HUES48 (cell line): ENCODE data around the gene PHLDB3.
"Not testable (repeated sequence)": the region's sequence is repeated elsewhere in the genome, so short reads cannot be mapped to it uniquely, and the experiment has no call there.

ENCODE experiments used
- H3K27ac ChIP-seq: one replicate; pipeline ENCODE4 v1.7.0; 2013; ENCODE audit warnings: low read depth, low read length, inconsistent platforms
- H3K27me3 ChIP-seq: 2 replicates; pipeline ENCODE4 v1.6.1; 2013; ENCODE audit warnings: mild to moderate bottlenecking, low read length; ENCODE audit not compliant: control insufficient read depth, insufficient read depth
- H3K36me3 ChIP-seq: 2 replicates; pipeline ENCODE4 v1.6.1; 2013; ENCODE audit warnings: low read length; ENCODE audit not compliant: control insufficient read depth, insufficient read depth
- H3K4me1 ChIP-seq: 2 replicates; pipeline ENCODE4 v1.6.1; 2013; ENCODE audit warnings: mild to moderate bottlenecking, low read length; ENCODE audit not compliant: control insufficient read depth, insufficient read depth
- H3K4me3 ChIP-seq: 2 replicates; pipeline ENCODE4 v1.5.1; 2013; ENCODE audit warnings: mild to moderate bottlenecking, low read depth, low read length
- H3K9ac ChIP-seq: 2 replicates; pipeline ENCODE4 v1.6.1; 2013; ENCODE audit warnings: mild to moderate bottlenecking, low read depth, low read length, moderate library complexity
- H3K9me3 ChIP-seq: 2 replicates; pipeline ENCODE4 v1.6.1; 2013; ENCODE audit warnings: low read length; ENCODE audit not compliant: control insufficient read depth, insufficient read depth

The PHLDB3 gene

DNA sequence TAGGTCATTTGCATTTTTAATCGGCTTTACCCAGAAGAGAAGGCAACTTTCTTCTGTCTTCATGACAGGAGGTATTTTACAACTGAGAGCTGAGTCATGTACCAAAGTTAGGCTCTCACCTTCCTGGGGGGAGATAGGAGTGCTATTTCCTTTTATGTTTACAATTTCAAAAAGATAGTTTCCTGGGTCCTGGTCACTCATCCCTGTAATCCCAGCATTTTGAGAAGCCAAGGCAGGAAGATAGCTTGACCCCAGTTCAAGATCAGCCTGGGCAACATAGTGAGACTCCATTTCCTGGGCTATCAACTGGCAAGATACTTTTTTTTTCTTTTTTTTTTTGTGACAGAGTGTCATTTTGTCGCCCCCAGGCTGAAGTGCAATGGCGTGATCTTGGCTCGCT, 46.7 kb downstream of the PHLDB3 start:
- Histone ChIP-seq H3K27me3 (peaks cover 6% of the 10 kb centered on the region; the same call in 1 of the 2 replicates), H3K27ac (no peak overlapping the region), H3K9me3 (no peaks in the 10 kb centered on the region), H3K4me3 (no peak overlapping the region), H3K36me3 (no peaks in the 10 kb centered on the region), H3K4me1 (0 out of 2 replicates have a peak, but pooled peaks cover 3% of the 10 kb centered on the region), H3K9ac (no peak overlapping the region)

DNA sequence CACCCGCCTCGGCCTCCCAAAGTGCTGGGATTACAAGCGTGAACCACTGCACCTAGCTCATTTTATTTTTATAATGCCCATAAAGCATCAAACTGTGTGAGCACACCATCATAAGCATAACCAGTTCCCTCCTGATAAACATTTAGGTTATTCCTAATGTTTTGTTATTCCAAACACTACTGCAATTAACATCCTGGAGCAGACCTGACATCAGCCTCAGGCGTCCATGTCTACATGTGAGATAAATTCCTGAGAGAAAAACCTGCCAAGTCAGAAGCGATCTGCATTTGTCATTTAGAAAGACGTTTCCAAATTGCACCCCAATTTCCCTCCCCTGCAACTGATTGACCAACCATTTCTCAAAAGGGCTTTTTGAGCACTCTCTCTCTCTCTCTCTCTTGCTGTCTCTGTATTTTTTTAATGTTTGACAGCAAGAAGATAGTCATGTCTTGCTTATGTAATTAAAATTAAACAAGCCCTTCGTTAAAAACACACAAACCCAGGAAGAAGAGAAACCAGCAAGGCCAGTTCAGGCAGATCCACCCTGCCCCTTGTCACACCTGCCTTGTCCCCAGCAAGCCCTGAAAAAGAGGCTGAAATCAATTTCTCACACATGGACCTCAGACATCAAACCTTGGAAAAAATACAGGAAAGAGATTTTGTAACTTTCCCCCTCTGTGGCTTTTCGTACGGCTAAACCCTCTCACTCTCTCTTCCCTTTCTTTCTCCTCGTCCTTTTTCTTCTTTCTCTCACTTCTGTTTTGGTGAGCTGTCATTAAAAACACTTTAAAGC, 49.0 kb downstream of the PHLDB3 start:
- H3K27ac ChIP-seq, result no peak overlapping the region
- no peak overlapping the region for H3K4me3 ChIP-seq
- no peaks in the 10 kb centered on the region for H3K27me3 ChIP-seq
- 0 out of 2 replicates have a peak, but pooled peaks cover 4% of the 10 kb centered on the region for H3K9me3 ChIP-seq
- H3K9ac ChIP-seq, result no peak overlapping the region
- no peaks in the 10 kb centered on the region for H3K36me3 ChIP-seq
- H3K4me1 ChIP-seq, result no peaks in the 10 kb centered on the region

DNA sequence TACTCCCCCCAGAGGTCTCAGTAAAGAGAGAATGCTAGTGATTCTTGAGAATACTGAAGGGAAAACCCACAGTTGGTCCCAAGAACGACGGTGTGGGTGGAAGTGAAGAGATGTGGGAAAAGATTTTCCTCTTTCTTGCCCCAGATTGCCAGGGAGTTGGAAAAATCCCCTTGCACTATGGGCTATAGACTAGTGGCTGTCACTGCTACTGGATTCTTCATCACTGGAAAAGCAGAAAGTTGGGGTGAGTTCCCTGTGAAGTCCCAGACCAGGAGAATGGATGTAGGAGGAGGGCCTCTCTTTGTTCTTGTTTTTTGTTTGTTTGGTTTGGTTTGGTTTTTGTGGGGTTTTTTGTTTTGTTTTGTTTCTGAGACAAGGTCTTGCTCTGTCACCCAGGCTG, 50.5 kb downstream of the PHLDB3 start:
- no peak overlapping the region for H3K4me3 ChIP-seq
- H3K27ac ChIP-seq, result no peak overlapping the region
- H3K4me1 ChIP-seq, result no peaks in the 10 kb centered on the region
- no peaks in the 10 kb centered on the region for H3K36me3 ChIP-seq
- H3K9ac ChIP-seq, result no peak overlapping the region
- no peaks in the 10 kb centered on the region for H3K27me3 ChIP-seq
- 0 out of 2 replicates have a peak, but pooled peaks cover 4% of the 10 kb centered on the region for H3K9me3 ChIP-seq

DNA sequence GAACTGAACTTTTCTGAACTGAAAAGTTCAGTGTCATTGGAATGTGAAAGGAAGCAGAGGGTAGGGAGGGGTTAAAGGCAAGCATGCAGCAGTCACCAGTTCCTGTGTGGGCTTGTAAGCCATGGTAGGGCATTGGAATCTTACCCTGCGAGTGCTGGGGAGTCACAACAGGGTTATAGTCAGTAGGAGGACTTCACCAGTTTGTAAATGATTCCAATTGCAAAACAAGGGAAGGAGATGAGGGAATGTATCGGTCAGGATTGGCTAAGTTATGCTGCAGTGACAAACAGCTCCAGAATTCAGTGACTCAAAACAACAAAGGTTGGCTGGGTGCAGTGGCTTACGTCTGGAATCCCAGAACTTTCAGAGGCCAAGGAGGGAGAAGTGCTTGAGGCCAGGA, 52.0 kb downstream of the PHLDB3 start:
- no peak overlapping the region for H3K27ac ChIP-seq
- no peaks in the 10 kb centered on the region for H3K36me3 ChIP-seq
- no peaks in the 10 kb centered on the region for H3K4me1 ChIP-seq
- no peak overlapping the region for H3K9ac ChIP-seq
- H3K4me3 ChIP-seq, result no peak overlapping the region
- H3K27me3 ChIP-seq, result no peaks in the 10 kb centered on the region
- 0 out of 2 replicates have a peak, but pooled peaks cover 4% of the 10 kb centered on the region for H3K9me3 ChIP-seq

DNA sequence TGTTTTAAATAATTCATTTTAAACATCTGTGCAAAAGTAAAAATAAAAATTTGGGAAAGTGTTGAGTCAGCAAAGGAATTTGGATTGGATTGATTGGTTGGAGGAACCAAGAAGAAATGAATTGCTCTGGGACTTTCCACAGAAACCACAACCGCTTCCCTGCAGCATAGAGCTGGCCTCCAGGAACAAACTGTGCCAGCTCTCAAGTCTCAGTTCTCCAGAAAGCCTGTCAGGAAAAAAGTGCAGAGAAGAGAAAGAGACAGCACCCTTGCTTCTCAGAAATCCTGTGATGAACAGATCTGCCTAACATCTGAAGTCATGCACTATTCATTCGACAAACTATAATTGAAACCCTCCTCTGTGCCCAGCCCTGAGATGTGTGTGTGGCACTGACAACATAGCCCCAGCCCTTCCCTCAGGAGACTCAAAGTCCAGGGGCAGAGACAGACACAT, 54.0 kb downstream of the PHLDB3 start:
- H3K4me3 ChIP-seq, result no peak overlapping the region
- H3K9ac ChIP-seq, result no peak overlapping the region
- H3K9me3 ChIP-seq, result 0 out of 2 replicates have a peak, but pooled peaks cover 4% of the 10 kb centered on the region
- H3K27me3 ChIP-seq, result no peaks in the 10 kb centered on the region
- no peaks in the 10 kb centered on the region for H3K4me1 ChIP-seq
- H3K27ac ChIP-seq, result no peak overlapping the region
- H3K36me3 ChIP-seq, result no peaks in the 10 kb centered on the region

DNA sequence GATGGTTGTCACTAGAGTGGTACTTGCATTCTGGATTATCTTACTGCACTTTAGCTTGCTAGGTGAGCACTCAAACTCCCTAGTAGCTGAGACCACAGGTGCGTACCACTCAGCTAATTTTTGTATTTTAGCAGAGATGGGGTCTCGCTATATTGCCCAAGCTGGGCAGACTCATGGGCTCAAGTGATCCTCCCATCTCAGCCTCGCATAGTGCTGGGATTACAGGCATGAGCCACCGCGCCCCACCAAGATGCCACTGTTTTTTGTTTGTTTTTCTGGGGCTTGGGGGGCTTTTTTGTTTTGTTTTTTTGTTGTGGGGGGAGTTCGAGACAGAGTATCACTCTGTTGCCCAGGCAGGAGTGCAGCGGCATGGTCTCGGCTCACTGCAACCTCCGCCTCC, 56.9 kb downstream of the PHLDB3 start:
- no peaks in the 10 kb centered on the region for H3K27me3 ChIP-seq
- H3K9ac ChIP-seq, result no peak overlapping the region
- 0 out of 2 replicates have a peak, but pooled peaks cover 3% of the 10 kb centered on the region for H3K9me3 ChIP-seq
- H3K27ac ChIP-seq, result no peak overlapping the region
- no peak overlapping the region for H3K4me3 ChIP-seq
- no peaks in the 10 kb centered on the region for H3K36me3 ChIP-seq
- H3K4me1 ChIP-seq, result no peaks in the 10 kb centered on the region

DNA sequence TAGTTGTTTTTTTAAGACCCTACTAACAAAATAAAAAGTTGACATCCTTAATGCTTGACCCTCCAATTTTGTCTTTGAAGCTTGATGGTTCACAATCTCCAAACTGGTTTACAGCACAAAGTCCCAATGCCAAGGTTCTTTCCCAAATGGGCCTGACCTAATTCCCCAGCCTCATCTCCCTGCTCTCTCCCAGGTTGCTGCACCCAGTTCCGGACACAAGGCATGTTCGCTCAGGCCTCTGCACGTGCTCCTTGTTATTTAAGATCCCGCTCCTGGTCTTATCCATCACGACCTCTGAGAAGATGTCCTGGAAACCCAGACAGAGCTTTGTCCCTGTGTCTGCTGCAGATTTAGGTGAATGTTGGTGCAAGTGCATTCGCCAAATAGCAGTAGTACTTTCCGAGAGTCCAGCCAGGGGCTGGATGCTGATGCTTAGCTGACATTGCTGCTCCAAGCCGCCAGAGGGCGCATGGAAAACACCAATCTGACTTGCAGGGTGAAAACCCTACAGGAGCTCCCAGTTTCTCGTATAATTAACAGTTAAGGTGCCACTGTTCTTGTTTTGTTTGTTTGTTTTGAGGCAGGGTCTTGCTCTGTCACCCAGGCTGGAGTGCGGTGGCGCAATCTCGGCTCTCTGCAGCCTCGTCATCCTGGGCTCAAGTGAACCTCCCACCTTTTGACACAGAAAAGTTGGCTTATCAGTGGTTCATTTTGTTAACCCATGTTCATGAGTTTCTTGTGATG, 57.6 kb downstream of the PHLDB3 start:
- Histone ChIP-seq H3K4me3 (no peak overlapping the region), H3K9me3 (no peaks in the 10 kb centered on the region), H3K9ac (no peak overlapping the region), H3K36me3 (no peaks in the 10 kb centered on the region), H3K27ac (no peak overlapping the region), H3K4me1 (no peaks in the 10 kb centered on the region), H3K27me3 (no peaks in the 10 kb centered on the region)

DNA sequence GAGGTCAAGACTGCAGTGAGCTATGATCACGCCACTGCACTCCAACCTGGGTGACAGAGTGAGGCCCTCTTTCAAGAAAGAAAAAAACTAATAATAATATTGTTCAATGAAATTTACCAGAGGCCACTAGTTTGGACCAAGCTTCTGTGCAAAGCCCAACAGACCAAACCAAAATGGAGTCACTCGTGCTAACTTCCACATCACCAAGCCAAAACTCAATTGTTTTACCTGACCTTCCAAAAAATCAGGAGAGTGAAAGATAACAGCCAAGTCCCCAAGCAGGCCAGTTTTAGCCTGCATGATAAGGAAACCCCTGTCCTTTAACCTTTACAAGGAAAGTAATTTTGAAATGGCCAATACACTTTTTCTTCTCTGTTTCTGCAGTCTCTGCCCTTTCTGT, 59.1 kb downstream of the PHLDB3 start:
- Histone ChIP-seq H3K36me3 (no peaks in the 10 kb centered on the region), H3K27me3 (no peaks in the 10 kb centered on the region), H3K4me3 (no peak overlapping the region), H3K9ac (no peak overlapping the region), H3K4me1 (no peaks in the 10 kb centered on the region), H3K27ac (no peak overlapping the region), H3K9me3 (no peaks in the 10 kb centered on the region)

DNA sequence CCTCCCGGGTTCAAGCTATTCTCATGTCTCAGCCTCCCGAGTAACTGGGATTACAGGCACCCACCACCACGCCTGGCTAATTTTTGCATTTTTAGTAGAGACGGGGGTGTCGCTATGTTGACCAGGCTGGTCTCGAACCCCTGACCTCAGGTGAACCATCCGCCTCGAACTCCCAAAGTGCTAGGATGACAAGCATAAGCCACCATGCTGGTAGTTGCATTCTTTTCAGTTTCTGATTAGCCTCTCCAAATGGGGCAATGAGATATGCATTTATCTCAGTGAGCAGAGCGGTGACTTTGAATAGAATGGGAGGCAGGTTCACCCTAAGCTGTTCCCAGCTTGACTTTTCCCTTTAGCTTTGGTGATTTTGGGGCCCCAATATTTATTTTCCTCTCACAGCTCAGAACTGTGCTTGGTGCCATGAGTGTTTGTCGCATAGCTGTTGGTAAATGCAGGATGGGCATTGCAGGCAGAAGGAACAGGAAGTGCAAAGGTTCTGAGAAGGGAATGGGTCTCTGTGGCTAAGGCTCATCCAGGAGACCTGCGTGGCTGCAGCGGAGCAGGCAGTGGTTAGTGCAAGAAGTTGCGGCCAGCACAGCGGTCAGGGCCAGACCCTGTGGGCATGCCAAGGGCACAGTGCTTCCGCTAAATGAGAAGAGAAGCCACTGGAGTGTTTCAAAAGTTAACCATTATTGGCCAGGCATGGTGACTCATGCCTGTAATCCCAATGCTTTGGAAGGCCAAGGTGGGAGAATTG, 59.8 kb downstream of the PHLDB3 start:
- Histone ChIP-seq H3K4me3 (no peak overlapping the region), H3K27me3 (no peaks in the 10 kb centered on the region), H3K9ac (no peak overlapping the region), H3K36me3 (no peaks in the 10 kb centered on the region), H3K27ac (no peak overlapping the region), H3K9me3 (0 out of 2 replicates have a peak, but pooled peaks cover 2% of the 10 kb centered on the region), H3K4me1 (no peaks in the 10 kb centered on the region)

DNA sequence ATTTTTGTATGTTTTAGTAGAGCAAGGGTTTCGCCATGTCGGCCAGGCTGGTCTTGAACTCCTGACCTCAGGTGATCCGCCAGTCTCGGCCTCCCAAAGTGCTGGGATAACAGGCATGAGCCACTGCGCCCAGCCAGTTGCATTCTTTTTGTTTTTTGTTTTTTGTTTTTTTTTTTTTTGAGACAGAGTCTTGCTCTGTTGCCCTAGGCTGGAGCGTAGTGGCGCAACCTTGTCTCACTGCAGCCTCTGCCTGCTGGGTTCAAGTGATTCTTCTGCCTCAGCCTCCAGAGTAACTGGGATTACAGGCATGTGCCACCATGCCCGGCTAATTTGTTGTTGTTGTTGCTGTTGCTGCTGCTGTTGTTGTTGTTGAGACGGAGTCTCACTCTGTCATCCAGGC, 60.5 kb downstream of the PHLDB3 start:
- H3K36me3 ChIP-seq, H3K27me3 ChIP-seq, H3K9me3 ChIP-seq, H3K9ac ChIP-seq, H3K4me1 ChIP-seq, H3K27ac ChIP-seq, H3K4me3 ChIP-seq: not testable (repeated sequence)
